MV-4-11 (cell line): ENCODE results near the gene TBC1D4.
"Not testable (repeated sequence)": the region's sequence is repeated elsewhere in the genome, so short reads cannot be mapped to it uniquely, and the experiment has no call there.

ENCODE experiments used
- DNase-seq: peaks from one replicate; lab custom pipeline; 2025; lab: John Stamatoyannopoulos, UW

TBC1D4 gene

GRCh38 chr13:75445717-75446499 is 36.1 kb downstream of the TBC1D4 start:
- DNase-seq, result no peak

GRCh38 chr13:75444016-75444415 is 38.0 kb downstream of the TBC1D4 start:
- no peak for DNase-seq

GRCh38 chr13:75443356-75443958 is 38.5 kb downstream of the TBC1D4 start:
- no peak for DNase-seq

GRCh38 chr13:75442736-75443234 is 39.2 kb downstream of the TBC1D4 start:
- DNase-seq, result no peak

GRCh38 chr13:75440100-75440499 is 41.9 kb downstream of the TBC1D4 start:
- no peak for DNase-seq

GRCh38 chr13:75437582-75438318 is 44.2 kb downstream of the TBC1D4 start:
- peak; percentile 3 for DNase-seq

- DNase-seq, result not testable (repeated sequence)
Observed at GRCh38 chr13:75434126-75434525, 47.8 kb downstream of the TBC1D4 start.

GRCh38 chr13:75432811-75433244 is 49.1 kb downstream of the TBC1D4 start:
- no peak for DNase-seq

- DNase-seq, result no peak
Observed at GRCh38 chr13:75432045-75432444, 49.9 kb downstream of the TBC1D4 start.

- no peak for DNase-seq
Observed at GRCh38 chr13:75430436-75431209, 51.3 kb downstream of the TBC1D4 start.

GRCh38 chr13:75426421-75426820 is 55.5 kb downstream of the TBC1D4 start:
- no peak for DNase-seq

GRCh38 chr13:75425216-75426009 is 56.6 kb downstream of the TBC1D4 start:
- peak; percentile 23 for DNase-seq

- DNase-seq, result no peak
Observed at GRCh38 chr13:75423946-75424345, 58.0 kb downstream of the TBC1D4 start.

GRCh38 chr13:75422028-75422427 is 59.9 kb downstream of the TBC1D4 start:
- DNase-seq, result no peak

GRCh38 chr13:75421133-75421532 is 60.8 kb downstream of the TBC1D4 start:
- DNase-seq, result no peak

GRCh38 chr13:75419656-75420055 is 62.3 kb downstream of the TBC1D4 start:
- DNase-seq, result no peak

- DNase-seq, result peak; percentile 21
Observed at GRCh38 chr13:75418997-75419396, 63.0 kb downstream of the TBC1D4 start.

GRCh38 chr13:75418186-75418843 is 63.7 kb downstream of the TBC1D4 start:
- no peak for DNase-seq

GRCh38 chr13:75417656-75418055 is 64.3 kb downstream of the TBC1D4 start:
- peak; percentile 8 for DNase-seq

- peak; percentile 6 for DNase-seq
Observed at GRCh38 chr13:75417012-75417384, 65.0 kb downstream of the TBC1D4 start.
